ENCODE results near the gene ZNF718.
"Not testable (repeated sequence)": the region's sequence is repeated elsewhere in the genome, so short reads cannot be mapped to it uniquely, and the experiment has no call there.

DNA sequence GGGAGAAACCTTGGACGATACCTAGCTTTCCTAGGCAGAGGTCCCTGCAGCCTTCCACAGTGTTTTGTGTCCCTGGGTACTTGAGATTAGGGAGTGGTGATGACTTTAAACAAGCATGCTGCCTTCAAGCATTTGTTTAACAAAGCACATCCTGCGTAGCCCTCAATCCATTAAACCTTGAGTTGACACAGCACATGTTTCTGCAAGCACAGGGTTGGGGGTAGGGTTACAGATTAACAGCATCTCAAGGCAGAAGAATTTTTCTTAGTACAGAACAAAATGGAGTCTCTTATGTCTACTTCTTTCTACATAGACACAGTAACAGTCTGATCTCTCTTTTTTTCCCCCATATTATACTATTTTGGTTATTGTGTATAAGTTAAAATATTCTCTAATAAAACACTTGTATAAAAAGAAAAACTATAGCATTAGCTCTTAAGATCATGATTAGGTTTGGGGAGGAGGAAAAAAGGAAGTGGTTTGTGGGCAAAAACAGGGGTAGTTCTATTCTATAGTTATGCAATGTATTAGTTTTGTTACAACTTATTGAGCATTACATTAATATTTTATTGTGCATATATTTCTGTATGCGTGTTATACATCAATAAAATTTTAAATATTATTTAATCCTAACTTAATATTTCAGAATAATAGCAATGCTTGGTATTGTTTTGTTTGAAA, 84.3 kb downstream of the ZNF718 start:
- TF ChIP-seq, protein P1, sequence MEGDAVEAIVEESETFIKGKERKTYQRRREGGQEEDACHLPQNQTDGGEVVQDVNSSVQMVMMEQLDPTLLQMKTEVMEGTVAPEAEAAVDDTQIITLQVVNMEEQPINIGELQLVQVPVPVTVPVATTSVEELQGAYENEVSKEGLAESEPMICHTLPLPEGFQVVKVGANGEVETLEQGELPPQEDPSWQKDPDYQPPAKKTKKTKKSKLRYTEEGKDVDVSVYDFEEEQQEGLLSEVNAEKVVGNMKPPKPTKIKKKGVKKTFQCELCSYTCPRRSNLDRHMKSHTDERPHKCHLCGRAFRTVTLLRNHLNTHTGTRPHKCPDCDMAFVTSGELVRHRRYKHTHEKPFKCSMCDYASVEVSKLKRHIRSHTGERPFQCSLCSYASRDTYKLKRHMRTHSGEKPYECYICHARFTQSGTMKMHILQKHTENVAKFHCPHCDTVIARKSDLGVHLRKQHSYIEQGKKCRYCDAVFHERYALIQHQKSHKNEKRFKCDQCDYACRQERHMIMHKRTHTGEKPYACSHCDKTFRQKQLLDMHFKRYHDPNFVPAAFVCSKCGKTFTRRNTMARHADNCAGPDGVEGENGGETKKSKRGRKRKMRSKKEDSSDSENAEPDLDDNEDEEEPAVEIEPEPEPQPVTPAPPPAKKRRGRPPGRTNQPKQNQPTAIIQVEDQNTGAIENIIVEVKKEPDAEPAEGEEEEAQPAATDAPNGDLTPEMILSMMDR (IDR thresholded peaks at IDR 0.05) = not testable (repeated sequence)
- not testable (repeated sequence) for TF ChIP-seq POLR2A (IDR thresholded peaks at IDR 0.05; ENCODE audit: low read depth)
